ENCODE measurements around the gene MPHOSPH10. TPM values are rescaled to one million over a fixed set of nuclear protein-coding genes. Genes with fewer than 3 reads are reported as not detected.

The MPHOSPH10 gene
- polyA plus RNA-seq, 1 donor from 2014 or later: 39.0 TPM

GRCh38 chr2:71101656-71102055 is 28.8 kb upstream of the MPHOSPH10 start:
- Histone ChIP-seq H3K4me2 (ENCODE audit: low read length) (no peak overlapping the region), H4K20me1 (ENCODE audit: insufficient read depth) (no peaks in the 10 kb centered on the region), H3K9ac (ENCODE audit: low read length) (no peak overlapping the region), H3K79me2 (replicated peaks; ENCODE audit: insufficient read depth, low read length) (no peaks in the 10 kb centered on the region), H3K27ac (ENCODE audit: low read length) (no peak overlapping the region), H3K9me2 (ENCODE audit: insufficient read depth, low read length) (no peaks in the 10 kb centered on the region), H2AFZ (ENCODE audit: low read depth, low read length) (no peak overlapping the region), H3F3A (ENCODE audit: insufficient read depth, low read length, poor library complexity, severe bottlenecking) (no peaks in the 10 kb centered on the region), H3K4me3 (ENCODE audit: low read length) (no peak overlapping the region), H3K36me3 (ENCODE audit: insufficient read depth, low read length) (no peaks in the 10 kb centered on the region), H3K9me3 (ENCODE audit: low read length) (no peaks in the 10 kb centered on the region), H3K27me3 (ENCODE audit: insufficient read depth, low read depth, low read length) (no peaks in the 10 kb centered on the region)
- TF ChIP-seq CTCF (IDR thresholded peaks at IDR 0.05; ENCODE audit: poor library complexity, severe bottlenecking) (no peak), EZH2 (IDR thresholded peaks at IDR 0.05; ENCODE audit: borderline replicate concordance, insufficient read depth, low read length, poor library complexity, severe bottlenecking) (no peak), RAD21 (conservative IDR thresholded peaks at IDR 0.05) (no peak), MXI1 (conservative IDR thresholded peaks at IDR 0.05; ENCODE audit: poor library complexity, severe bottlenecking) (no peak), SMC3 (conservative IDR thresholded peaks at IDR 0.05; ENCODE audit: poor library complexity) (no peak), TAF1 (IDR thresholded peaks at IDR 0.05; ENCODE audit: low read depth) (no peak), EP300 (conservative IDR thresholded peaks at IDR 0.05; ENCODE audit: poor library complexity, severe bottlenecking) (no peak), POLR2AphosphoS5 (IDR thresholded peaks at IDR 0.05) (no peak)
- TF ChIP-seq, protein P1, sequence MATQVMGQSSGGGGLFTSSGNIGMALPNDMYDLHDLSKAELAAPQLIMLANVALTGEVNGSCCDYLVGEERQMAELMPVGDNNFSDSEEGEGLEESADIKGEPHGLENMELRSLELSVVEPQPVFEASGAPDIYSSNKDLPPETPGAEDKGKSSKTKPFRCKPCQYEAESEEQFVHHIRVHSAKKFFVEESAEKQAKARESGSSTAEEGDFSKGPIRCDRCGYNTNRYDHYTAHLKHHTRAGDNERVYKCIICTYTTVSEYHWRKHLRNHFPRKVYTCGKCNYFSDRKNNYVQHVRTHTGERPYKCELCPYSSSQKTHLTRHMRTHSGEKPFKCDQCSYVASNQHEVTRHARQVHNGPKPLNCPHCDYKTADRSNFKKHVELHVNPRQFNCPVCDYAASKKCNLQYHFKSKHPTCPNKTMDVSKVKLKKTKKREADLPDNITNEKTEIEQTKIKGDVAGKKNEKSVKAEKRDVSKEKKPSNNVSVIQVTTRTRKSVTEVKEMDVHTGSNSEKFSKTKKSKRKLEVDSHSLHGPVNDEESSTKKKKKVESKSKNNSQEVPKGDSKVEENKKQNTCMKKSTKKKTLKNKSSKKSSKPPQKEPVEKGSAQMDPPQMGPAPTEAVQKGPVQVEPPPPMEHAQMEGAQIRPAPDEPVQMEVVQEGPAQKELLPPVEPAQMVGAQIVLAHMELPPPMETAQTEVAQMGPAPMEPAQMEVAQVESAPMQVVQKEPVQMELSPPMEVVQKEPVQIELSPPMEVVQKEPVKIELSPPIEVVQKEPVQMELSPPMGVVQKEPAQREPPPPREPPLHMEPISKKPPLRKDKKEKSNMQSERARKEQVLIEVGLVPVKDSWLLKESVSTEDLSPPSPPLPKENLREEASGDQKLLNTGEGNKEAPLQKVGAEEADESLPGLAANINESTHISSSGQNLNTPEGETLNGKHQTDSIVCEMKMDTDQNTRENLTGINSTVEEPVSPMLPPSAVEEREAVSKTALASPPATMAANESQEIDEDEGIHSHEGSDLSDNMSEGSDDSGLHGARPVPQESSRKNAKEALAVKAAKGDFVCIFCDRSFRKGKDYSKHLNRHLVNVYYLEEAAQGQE (IDR thresholded peaks at IDR 0.05; ENCODE audit: borderline replicate concordance): no peak

DNA sequence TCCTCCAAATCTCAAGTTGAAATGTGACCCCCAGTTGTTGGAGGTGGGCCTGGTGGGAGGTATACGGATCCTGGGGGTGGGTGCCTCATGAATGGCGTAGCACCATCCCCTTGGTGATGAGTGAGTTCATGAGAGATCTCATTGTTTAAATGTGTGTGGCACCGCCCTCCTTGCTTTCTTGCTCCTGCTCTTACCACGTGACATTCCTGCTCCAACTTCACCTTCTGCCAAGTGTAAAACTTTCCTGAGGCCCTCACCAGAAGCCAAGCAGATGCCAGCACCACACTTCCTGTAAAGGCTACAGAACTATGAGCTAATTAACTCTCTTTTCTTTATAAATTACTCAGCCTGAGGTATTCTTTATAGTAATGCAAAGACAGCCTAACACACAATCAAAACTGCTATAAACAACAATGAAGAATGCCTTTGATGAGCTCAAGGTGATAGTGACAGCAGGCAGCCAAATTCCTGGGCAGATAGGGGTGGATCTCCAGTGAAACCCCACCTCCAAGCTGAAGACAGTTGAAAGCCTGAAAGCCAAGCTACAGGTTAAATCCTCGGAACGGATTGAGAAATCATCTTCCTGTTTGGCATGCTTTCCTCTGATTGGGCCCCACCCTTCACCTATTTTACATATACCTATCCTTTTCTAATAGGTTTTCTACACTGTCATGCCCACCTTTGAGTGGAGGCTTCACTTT is 27.3 kb upstream of the MPHOSPH10 start:
- Histone ChIP-seq H3K27me3 (ENCODE audit: insufficient read depth, low read depth, low read length) (no peaks in the 10 kb centered on the region), H3K9me2 (ENCODE audit: insufficient read depth, low read length) (no peaks in the 10 kb centered on the region), H3K9me3 (ENCODE audit: low read length) (no peaks in the 10 kb centered on the region), H4K20me1 (ENCODE audit: insufficient read depth) (no peaks in the 10 kb centered on the region), H3K36me3 (ENCODE audit: insufficient read depth, low read length) (no peaks in the 10 kb centered on the region), H3K4me3 (ENCODE audit: low read length) (no peak overlapping the region), H3K27ac (ENCODE audit: low read length) (no peak overlapping the region), H3F3A (ENCODE audit: insufficient read depth, low read length, poor library complexity, severe bottlenecking) (no peaks in the 10 kb centered on the region), H3K79me2 (replicated peaks; ENCODE audit: insufficient read depth, low read length) (no peaks in the 10 kb centered on the region), H3K9ac (ENCODE audit: low read length) (no peak overlapping the region), H2AFZ (ENCODE audit: low read depth, low read length) (no peak overlapping the region), H3K4me2 (ENCODE audit: low read length) (no peak overlapping the region)
- no peak for TF ChIP-seq EP300 (conservative IDR thresholded peaks at IDR 0.05; ENCODE audit: poor library complexity, severe bottlenecking)
- no peak for TF ChIP-seq TAF1 (IDR thresholded peaks at IDR 0.05; ENCODE audit: low read depth)
